ACHN (cell line): ENCODE results near the gene DCAF7.

Experiments
- DNase-seq: peaks from one replicate; pipeline ENCODE4 v3.0.0-alpha.2; 2015
- in situ Hi-C: cut with HindIII; loops from 2 replicates; pipeline ENCODE4 v1.10.0; 2017; ENCODE audit warnings: low sequenced_read_pairs, low pct_ligation_motif_present, low pct_unique_long_range_greater_than_20kb

DCAF7 gene

DNA sequence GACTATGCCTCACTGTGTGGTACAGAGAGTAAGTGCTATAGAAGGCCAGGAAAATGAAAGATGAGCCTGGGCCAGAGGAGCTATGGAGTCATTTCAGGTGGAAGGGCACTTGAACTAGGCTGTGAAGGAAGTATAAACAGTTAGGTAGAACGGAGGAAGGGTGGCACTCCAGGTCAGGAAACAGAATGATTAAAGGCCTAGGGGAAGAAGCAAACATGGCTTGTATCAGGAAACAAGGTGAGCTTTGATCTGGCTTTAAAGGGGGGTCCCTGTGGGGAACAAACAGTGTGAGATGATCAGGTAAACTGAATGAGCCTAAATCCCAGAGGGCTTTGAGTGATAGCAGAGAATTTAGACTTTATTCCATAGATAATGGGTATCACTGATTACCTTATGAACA is 88.8 kb downstream of the DCAF7 start:
- in situ Hi-C loops: no loop called here
- DNase-seq: no peak

DNA sequence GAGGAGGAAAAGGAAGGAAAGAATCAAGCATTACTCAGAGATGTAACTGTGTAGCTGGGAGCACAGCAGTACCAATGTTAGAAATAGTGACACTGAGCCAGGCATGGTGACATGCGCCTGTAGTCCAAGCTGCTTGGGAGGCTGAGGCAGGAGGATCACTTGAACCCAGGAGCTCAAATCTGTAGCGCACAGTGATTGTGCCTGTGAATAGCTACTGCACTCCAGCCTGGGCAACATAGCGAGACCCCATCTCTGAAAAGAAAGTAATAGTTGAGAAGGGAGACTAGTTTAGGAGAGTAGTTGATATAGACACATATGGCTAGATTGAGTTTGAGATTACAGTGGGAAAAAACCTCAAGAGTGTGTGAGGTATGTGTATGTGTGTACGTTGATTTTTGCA is 89.8 kb downstream of the DCAF7 start:
- DNase-seq: no peak
- in situ Hi-C loops: no loop called here

DNA sequence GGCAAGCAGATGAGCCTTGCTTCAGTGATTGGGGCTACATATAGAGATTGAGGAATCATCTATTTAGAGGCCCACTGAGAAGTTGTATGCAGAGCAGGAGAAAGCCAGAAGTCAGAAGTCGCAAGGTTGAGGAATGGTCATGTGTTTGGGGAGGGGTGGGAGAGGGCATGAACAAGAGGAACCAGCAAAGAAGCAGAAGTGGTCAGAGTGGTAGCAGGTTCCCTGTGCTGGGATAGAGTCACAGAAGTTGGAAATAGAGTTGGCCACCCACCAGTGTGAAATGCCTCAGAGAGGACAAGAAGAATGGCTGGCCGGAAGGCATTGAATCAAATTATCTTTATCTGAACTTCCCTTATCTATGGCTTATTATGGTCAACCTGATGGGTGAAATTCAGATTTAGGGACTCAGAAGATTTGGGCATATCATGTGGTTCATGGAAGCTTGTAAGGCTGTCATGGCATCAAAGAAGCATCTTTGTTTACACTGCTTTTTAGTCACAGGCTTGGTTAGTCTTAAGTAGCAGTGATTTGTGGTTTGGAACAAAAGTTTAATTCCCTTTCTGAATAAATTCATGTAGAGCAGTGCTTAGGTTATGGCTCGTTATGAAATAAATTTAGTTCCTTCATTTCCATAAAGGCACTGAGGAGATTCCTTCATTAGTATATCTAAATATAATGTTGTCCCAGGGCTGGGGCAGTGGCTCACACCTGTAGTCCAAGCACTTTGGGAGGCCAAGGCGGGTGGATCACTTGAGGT is 91.6 kb downstream of the DCAF7 start:
- DNase-seq: no peak
- in situ Hi-C loops: no loop called here
